ENCODE measurements around the gene ATG16L2.

Gene ATG16L2

GRCh38 chr11:72814286-72815109 is at the start of gene ATG16L2:
ATG16L2 (plus strand) TSS chr11:72814411; CDS start chr11:72814446, 35 bp downstream.
- DNase-seq = no peak

GRCh38 chr11:72764503-72764902 is 49.7 kb upstream of the ATG16L2 start:
- DNase-seq = no peak

GRCh38 chr11:72766152-72766902 is 47.9 kb upstream of the ATG16L2 start:
- no peak for DNase-seq

GRCh38 chr11:72767203-72768062 is 46.8 kb upstream of the ATG16L2 start:
- no peak for DNase-seq

- no peak for DNase-seq
Measured at GRCh38 chr11:72768581-72768980, 45.6 kb upstream of the ATG16L2 start.

GRCh38 chr11:72769680-72770079 is 44.5 kb upstream of the ATG16L2 start:
- no peak for DNase-seq

GRCh38 chr11:72770799-72771198 is 43.4 kb upstream of the ATG16L2 start:
- DNase-seq = no peak

GRCh38 chr11:72771507-72771906 is 42.7 kb upstream of the ATG16L2 start:
- DNase-seq = no peak

- DNase-seq = no peak
Measured at GRCh38 chr11:72772059-72772458, 42.2 kb upstream of the ATG16L2 start.

GRCh38 chr11:72773291-72773690 is 40.9 kb upstream of the ATG16L2 start:
- no peak for DNase-seq

- DNase-seq = no peak
Measured at GRCh38 chr11:72773696-72774095, 40.5 kb upstream of the ATG16L2 start.

GRCh38 chr11:72774499-72774898 is 39.7 kb upstream of the ATG16L2 start:
- DNase-seq = no peak

GRCh38 chr11:72775288-72776110 is 38.7 kb upstream of the ATG16L2 start:
- no peak for DNase-seq

GRCh38 chr11:72776117-72776843 is 37.9 kb upstream of the ATG16L2 start:
- no peak for DNase-seq

GRCh38 chr11:72776844-72777754 is 37.1 kb upstream of the ATG16L2 start:
- no peak for DNase-seq

- DNase-seq = no peak
Measured at GRCh38 chr11:72777755-72778278, 36.4 kb upstream of the ATG16L2 start.

- no peak for DNase-seq
Measured at GRCh38 chr11:72778535-72779494, 35.4 kb upstream of the ATG16L2 start.

- no peak for DNase-seq
Measured at GRCh38 chr11:72779495-72780128, 34.6 kb upstream of the ATG16L2 start.
